HG02884 (cell line): ENCODE results near the gene NR5A2.

ENCODE experiments used
- ATAC-seq: cut with Tn5 transposase; IDR thresholded peaks from one replicate; pipeline ENCODE4 v1.9.1; 2021; ENCODE audit warnings: mild to moderate bottlenecking, moderate library complexity; ENCODE audit not compliant: unreplicated experiment

The NR5A2 gene

DNA sequence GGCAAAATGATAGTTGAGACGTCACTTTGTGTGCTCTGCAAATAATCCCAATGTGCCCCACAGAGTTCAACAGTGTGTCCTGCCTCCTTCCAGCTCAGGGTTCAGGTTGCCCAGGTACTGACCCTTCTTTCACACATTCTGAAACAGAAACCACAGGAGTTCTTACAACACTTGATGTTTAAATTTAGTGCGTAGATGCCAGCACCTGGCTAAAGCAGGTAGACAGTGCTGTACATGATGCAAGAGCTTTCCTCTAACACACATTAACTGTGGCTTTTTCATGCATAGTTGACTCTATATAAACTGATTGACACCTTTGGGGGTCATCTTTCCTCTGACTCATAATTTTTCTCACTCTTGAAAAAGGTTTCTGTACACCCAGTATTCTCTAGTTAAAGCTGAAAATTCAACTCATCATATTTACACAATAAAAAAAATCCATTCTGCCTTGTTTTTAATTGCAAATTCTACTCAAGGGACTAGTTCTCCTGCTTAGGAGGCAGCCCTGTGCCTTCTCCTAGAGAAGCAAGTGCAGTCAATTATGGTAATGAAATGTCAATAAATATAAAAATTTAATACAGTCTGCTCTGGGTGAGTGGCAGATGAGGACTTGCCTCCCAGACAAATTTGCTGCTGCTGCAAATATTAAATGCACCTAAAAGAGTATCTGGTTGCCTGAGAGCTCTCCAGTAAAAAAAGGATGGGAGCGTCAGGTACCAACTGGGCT, 91.4 kb downstream of the NR5A2 start:
- ATAC-seq = no peak

DNA sequence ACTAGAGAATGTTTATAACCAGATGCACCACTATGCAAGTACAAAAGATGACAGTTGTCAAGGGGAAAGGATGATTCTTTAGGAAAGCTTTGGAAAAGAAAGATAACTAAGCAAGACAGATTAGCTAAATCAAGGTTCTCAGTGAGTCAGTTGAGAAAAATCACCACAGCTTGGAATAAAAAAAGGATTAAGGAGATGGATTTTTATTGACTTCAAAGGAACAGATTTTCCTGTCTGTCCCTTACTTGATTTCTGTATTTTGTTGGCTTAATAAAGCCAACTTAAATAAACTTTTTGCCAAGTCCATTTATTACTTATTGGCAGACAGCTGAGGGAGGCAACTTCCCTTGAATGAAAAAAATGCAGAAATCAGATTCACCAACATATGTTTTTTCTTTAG, 93.9 kb downstream of the NR5A2 start:
- ATAC-seq = no peak

DNA sequence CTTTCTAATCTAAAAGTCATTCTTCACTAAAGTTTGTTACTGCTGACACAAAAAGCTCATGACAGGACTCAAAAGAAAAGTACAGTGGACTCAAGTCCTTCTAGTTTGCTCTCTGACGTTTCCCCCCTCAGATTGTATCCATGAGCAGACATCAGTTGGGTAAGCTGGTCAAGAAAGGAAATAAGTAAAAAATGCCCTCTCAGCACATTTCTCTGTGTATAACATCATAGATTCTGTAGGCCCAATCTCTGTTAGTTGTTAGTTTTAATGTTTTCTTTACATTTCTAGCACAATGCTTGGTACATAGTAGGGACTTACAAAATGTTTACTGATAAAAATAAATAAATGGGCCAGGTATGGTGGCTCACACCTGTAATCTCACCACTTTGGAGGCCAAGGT, 96.8 kb downstream of the NR5A2 start:
- no peak for ATAC-seq

GRCh38 chr1:200128081-200128480, 100.6 kb downstream of the NR5A2 start:
- ATAC-seq = no peak

- no peak for ATAC-seq
Measured at GRCh38 chr1:200128944-200129879, 101.7 kb downstream of the NR5A2 start.

- ATAC-seq = no peak
Measured at GRCh38 chr1:200130552-200130951, 103.0 kb downstream of the NR5A2 start.

DNA sequence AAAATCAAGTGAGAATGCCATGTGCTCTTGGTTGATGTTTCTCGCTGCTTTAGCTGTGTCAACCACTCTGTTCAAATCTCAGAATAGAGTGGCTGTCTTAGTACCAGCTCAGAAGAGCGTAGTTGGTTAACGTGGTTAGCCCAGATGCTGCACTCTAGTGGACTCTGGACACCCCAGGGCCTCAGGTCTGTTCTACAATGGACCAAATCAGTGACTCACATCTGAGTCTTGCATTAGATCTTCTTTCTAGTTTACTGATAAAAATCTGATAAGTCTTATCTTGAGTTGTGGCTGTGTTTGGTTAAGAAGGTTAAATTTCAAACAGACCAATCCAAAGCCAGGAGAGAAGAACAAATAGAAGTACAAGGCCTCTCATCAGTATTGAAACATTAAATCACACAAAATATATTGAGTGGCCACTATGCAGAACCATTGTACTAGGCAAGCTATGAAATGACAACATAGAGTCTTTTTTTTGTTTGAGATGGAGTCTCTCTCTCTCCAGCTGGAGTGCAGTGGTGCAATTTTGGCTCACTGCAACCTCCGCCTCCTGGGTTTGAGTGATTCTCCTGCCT, 104.1 kb downstream of the NR5A2 start:
- no peak for ATAC-seq

GRCh38 chr1:200133123-200133522, 105.6 kb downstream of the NR5A2 start:
- no peak for ATAC-seq

DNA sequence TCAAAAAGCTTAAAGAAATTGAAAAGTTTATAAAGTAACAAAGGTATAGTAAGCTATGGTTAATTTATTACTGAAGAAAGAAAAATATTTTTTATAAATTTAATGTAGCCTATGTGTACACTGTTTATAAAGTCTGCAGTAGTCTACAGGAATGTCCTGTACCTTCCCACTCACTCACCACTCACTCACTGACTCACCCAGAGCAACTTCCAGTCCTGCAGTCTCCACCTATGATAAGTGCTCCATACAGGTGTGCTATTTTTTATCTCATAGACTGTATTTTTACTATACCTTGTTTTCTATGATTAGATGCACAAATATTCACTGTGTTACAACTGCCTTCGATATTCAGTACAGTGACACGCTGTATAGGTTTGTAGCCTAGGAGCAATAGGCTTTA, 106.6 kb downstream of the NR5A2 start:
- ATAC-seq = no peak

GRCh38 chr1:200136384-200136783, 108.9 kb downstream of the NR5A2 start:
- no peak for ATAC-seq

DNA sequence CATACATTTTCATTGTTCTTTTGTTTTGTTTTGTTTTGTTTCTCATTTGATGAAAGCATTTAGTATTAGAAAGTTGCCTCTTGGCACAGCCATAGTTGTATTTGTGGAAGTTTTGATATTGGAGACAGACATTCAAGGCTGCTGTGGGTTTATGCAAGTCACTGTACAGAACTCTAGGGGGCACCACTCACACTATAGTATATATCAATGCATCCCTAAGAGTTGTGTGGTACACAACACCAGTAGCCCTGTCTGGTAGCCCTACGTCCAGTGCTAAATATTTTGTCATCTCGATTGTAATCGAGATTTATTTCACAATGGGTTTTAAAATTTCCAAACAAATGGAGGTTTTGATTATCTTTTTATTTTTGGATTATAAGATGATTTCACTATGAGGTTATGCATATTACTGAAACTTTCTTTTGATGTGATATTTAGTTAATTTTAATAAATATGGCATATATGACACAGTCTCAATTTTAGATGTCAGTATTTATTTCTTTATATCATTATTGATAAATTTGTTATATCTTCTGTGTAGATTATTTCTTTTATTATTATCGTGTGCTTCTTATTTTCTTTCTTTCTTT, 112.2 kb downstream of the NR5A2 start:
- ATAC-seq = peak; percentile 68

DNA sequence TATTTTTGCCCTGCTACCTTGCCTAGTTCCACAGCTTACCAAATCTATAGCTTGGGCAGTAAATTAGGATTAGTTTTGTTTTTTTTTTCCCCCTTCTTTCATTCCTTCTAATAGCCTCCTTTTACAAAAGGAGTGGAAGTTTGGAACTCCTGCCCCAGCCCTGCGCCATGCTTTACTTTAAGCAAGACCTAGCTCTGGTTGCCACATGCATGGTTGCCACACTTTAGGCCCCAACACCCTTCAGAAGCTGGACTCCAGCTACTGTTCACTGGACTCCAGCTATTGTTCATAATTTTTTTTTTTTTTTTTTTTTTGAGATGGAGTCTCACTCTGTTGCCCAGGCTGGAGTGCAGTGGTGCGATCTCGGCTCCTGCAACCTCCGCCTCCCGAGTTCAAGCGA, 115.8 kb downstream of the NR5A2 start:
- no peak for ATAC-seq

- no peak for ATAC-seq
Measured at GRCh38 chr1:200146100-200146499, 118.6 kb downstream of the NR5A2 start.

- ATAC-seq = no peak
Measured at GRCh38 chr1:200147094-200147493, 119.6 kb downstream of the NR5A2 start.

DNA sequence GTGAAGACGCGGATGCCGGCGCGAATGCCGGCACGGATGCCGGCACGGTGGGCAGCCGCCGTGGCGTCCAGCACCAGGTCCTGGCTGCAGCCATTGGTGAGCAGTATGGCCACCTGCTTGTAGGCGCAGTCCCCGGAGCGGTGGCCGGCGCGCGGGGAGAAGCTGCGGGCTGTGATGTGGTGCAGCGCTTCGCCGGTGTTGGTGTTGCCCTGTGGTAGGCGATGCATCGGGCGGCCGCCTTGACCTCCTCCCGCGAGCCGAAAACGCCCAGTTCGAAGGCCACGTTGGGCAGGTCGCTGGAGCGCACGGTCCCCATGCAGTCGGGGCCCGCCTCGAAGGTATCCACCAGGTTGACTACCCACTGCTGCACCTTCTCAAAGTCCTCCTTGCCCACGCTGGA, 120.2 kb downstream of the NR5A2 start:
- ATAC-seq = no peak

DNA sequence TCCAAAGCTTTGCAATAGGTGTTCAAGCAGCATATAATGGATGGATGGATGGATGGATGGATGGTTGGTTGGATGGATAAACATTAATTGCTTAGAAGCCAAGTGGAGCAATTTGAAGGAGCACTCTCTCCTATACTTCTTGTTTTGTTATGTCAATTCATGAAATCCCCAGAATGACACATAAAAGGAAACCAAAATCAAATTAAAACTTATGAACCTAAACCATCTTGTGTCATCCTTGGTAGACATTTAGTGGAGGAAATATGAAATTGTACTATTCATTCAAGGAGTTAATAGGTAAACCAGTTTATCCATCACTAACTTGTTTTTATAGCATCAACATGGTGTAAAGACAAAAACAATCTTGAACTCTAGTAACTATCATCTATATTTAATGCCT, 122.5 kb downstream of the NR5A2 start:
- no peak for ATAC-seq

DNA sequence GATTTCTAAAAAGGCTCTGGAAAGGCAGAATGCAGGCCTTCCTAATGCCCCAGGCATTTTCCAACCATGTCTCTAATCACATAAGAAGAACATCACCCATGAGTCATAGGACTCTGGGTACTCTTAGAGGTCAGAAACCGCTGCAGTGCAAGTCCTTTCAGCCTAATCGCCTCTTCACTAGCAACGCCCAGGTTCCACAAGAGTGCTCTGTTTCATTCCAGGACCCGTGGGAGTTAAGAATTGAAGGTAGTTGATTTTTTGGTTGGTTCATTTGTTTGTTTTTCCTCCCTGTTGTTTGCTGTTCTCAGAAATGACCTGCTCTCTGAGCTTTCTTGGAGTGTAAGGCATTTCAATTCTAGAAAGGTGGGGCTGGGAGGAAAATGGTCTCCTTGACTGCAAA, 123.2 kb downstream of the NR5A2 start:
- peak; percentile 41 for ATAC-seq

DNA sequence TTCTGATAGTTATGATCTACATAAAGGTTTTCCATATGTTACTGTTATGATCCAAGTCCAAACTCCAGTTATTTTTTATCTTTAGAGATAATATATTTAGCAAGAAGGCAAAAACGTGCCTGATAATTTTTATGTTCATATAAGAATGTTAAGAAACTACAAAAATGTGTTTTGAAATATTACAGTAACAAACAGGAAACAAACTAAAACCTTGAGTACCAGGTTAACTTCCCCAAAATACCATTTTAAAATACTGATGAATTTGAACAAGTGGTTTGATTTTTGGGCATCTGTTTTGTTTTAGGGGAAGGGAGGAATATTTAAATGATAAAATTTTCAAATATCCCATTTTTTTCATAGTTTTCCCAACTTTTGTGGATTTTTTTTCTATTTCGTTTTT, 124.8 kb downstream of the NR5A2 start:
- no peak for ATAC-seq

DNA sequence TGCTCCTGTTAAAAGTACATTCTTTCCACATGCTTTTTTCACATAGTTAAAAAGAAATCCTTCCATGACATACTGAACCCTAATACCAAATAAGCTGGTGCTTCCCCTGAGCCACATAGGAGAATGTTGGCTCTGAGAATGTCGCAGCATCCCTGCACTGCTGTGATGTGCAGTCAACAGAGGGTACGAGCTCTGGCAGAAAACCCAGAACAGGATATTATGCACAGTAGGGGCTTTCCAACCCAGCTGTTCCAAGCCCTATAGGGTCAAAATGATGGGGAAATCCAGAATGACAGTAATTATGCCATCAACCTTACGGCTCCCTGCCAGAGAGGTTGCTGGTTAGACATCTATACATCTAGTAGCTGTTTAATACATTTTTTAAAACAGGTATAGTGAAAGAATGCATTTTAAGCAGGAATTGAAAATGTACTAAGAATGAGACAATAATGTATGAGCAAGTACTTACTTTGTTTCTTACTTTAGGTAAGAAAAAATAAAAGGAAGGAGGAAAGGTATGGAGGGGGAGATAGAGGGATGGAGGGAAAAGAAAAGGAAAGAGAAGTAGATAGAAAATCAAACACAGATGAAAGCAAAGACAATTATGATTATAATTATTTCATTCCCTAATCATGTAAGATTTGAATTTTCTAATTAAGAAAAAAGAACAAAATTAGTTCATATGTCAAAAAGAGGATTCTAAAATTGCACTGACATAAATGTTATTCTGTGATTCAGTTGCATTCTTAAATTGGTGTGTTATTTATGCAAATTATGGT, 126.0 kb downstream of the NR5A2 start:
- ATAC-seq = peak; percentile 48

GRCh38 chr1:200154069-200154767, 126.7 kb downstream of the NR5A2 start:
- ATAC-seq = peak; percentile 84
